Measurements from ENCODE around the gene SYTL5. TPM values are rescaled to one million over a fixed set of nuclear protein-coding genes. Genes with fewer than 3 reads are reported as not detected.

SYTL5 gene
- total and polyA plus RNA-seq, 2 of the 4 experiments (the other 2 are of a cell fraction), result 0.19 to 0.54 TPM

GRCh38 chrX:38066934-38067333 is 60.6 kb downstream of the SYTL5 start:
- H2BK20ac ChIP-seq (ENCODE audit: low read depth, low read length), result no peak overlapping the region
- H2BK120ac ChIP-seq (ENCODE audit: low read depth, low read length), result no peak overlapping the region
- H3K4ac ChIP-seq (ENCODE audit: low read depth, low read length), result no peak overlapping the region
- H4K8ac ChIP-seq (ENCODE audit: low read depth in 2 of 2, low read length in 2 of 2), result no peak overlapping the region
- ChIA-PET CTCF (no interaction called here), POLR2A (ENCODE audit: unreplicated experiment) (no interaction called here)
- no peak overlapping the region for H3K23ac ChIP-seq (ENCODE audit: low read depth, low read length)
- H3K4me2 ChIP-seq (ENCODE audit: low read depth, low read length), result no peak overlapping the region
- H3K9ac ChIP-seq (ENCODE audit: low read depth, low read length), result no peak overlapping the region
- DNase-seq (no peak), ATAC-seq (ENCODE audit: low read depth) (no peak)
- no CpG with 5 or more reads among the region's 2 CpGs for WGBS, 2 experiments (ENCODE audit: extremely low coverage in 2 of 2, insufficient read length in 1 of 2)
- no peak overlapping the region for H3K56ac ChIP-seq (ENCODE audit: extremely low read depth, insufficient read depth, low read length)
- H3K79me1 ChIP-seq (ENCODE audit: low read depth in 1 of 2, low read length in 2 of 2), result no peaks in the 10 kb centered on the region
- H2AK5ac ChIP-seq (ENCODE audit: low read depth, low read length), result no peak overlapping the region
- H4K5ac ChIP-seq (ENCODE audit: low read depth, low read length), result no peak overlapping the region
- H3K36me3 ChIP-seq (ENCODE audit: control insufficient read depth, insufficient read depth, low read length), result no peaks in the 10 kb centered on the region
- no peak overlapping the region for H3K18ac ChIP-seq (ENCODE audit: low read depth, low read length)
- H3K4me1 ChIP-seq (ENCODE audit: control insufficient read depth, insufficient read depth, low read length), result no peaks in the 10 kb centered on the region
- dilution Hi-C loops (cut with HindIII; ENCODE audit: low sequenced_read_pairs, unreplicated experiment) (no loop called here), in situ Hi-C loops (cut with MboI; ENCODE audit: low sequenced_read_pairs) (no loop called here), intact Hi-C loops (cut with micrococcal nuclease) (no loop called here)
- no peaks in the 10 kb centered on the region for H3K9me1 ChIP-seq (ENCODE audit: insufficient read depth, low read length)
- no peaks in the 10 kb centered on the region for H3K9me3 ChIP-seq (ENCODE audit: control insufficient read depth, insufficient read depth, low read length)
- no peak overlapping the region for H3K14ac ChIP-seq (replicated peaks; ENCODE audit: low read depth, low read length)
- no peak for TF ChIP-seq CHD1 (IDR thresholded peaks at IDR 0.05; ENCODE audit: low read depth, low read length)
- no peak overlapping the region for H3K27ac ChIP-seq (ENCODE audit: insufficient read depth, low read length)
- no peak overlapping the region for H3K4me3 ChIP-seq (ENCODE audit: insufficient read depth, low read depth, low read length)
- H2AK9ac ChIP-seq (replicated peaks; ENCODE audit: low read depth, low read length, poor library complexity), result no peak overlapping the region
- no peak overlapping the region for H2BK5ac ChIP-seq (ENCODE audit: low read depth, low read length, poor library complexity, severe bottlenecking)
- H4K91ac ChIP-seq (ENCODE audit: insufficient read depth, low read depth, low read length), result no peak overlapping the region
- H2BK15ac ChIP-seq (ENCODE audit: low read depth, low read length), result no peak overlapping the region
- BruUV-seq (replicated peaks), result no TSS peak
- no peaks in the 10 kb centered on the region for H3K27me3 ChIP-seq (ENCODE audit: control insufficient read depth, insufficient read depth, low read length)
- H4K20me1 ChIP-seq (ENCODE audit: insufficient read depth, low read length), result no peaks in the 10 kb centered on the region
- no peak overlapping the region for H2AFZ ChIP-seq (replicated peaks; ENCODE audit: low read length, poor library complexity)

All from IMR-90 (cell line).